Measurements from ENCODE around the gene MGAT5B.

- TF ChIP-seq CTCF (IDR thresholded peaks at IDR 0.05): no peak
- no peak for TF ChIP-seq POLR2A (IDR thresholded peaks at IDR 0.05)
- no peak for TF ChIP-seq EP300 (IDR thresholded peaks at IDR 0.05)
Measured at GRCh38 chr17:76940295-76940694, 72.1 kb downstream of the MGAT5B start.

Measured in tibial nerve (tissue), 4 donors.